ENCODE results near the gene CD96.
"Not testable (repeated sequence)": the region's sequence is repeated elsewhere in the genome, so short reads cannot be mapped to it uniquely, and the experiment has no call there.

The CD96 gene

GRCh38 chr3:111541911-111542483, at the start of gene CD96:
Gene CD96 (plus strand): TSS chr3:111542197. CDS start chr3:111542249, 52 bp downstream.
- DNase-seq (ENCODE audit: low read depth in 3 of 3), result peak; percentile 30 to 58 (median 54)

- no peak for DNase-seq (ENCODE audit: low read depth in 3 of 3)
Observed at GRCh38 chr3:111493276-111493675, 48.7 kb upstream of the CD96 start.

- no peak for DNase-seq (ENCODE audit: low read depth in 3 of 3)
Observed at GRCh38 chr3:111496894-111497559, 45.0 kb upstream of the CD96 start.

- no peak for DNase-seq (ENCODE audit: low read depth in 3 of 3)
Observed at GRCh38 chr3:111498022-111498421, 44.0 kb upstream of the CD96 start.

- DNase-seq (ENCODE audit: low read depth in 3 of 3), result no peak
Observed at GRCh38 chr3:111506435-111506834, 35.6 kb upstream of the CD96 start.

DNA sequence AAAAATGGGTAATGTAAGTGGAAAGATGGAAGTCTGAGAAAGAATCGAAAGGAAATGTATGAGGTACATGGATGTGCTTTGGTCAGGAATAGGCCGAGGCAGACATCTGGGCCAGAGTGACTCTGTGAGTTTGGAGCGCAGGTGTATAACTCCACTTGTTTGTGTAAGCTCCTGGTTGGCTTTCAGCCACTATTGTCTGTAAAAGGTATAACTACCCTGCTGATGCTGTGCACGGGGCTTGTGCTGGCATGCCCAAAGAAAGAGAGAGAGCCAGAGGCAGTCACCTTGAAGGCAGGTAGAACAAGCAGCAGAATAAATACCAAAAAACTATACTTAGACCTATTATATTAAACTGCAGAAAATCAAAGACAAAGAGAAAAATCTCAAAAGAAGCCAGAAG, 32.7 kb upstream of the CD96 start:
- no peak for DNase-seq (ENCODE audit: low read depth in 3 of 3)

DNA sequence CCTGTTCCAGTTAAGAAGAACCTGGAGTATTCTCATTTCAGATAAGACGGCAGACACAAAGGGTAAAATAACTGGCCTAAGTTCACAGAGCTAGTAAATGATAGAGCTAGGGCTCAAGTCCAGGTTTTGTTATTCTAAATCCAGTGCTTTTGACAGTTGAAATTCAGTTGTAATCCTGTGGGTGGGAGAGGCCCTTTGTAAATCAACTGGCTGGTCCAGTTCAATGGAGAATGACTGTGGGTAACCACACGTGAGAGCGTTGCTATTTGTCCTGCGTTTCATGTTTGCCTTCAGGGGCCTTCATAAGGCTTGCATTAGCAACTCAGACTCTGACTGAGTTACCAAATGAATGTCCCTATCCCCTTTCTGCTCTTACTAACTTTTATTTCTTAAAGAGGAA, 24.2 kb upstream of the CD96 start:
- DNase-seq (ENCODE audit: low read depth in 3 of 3), result no peak

DNA sequence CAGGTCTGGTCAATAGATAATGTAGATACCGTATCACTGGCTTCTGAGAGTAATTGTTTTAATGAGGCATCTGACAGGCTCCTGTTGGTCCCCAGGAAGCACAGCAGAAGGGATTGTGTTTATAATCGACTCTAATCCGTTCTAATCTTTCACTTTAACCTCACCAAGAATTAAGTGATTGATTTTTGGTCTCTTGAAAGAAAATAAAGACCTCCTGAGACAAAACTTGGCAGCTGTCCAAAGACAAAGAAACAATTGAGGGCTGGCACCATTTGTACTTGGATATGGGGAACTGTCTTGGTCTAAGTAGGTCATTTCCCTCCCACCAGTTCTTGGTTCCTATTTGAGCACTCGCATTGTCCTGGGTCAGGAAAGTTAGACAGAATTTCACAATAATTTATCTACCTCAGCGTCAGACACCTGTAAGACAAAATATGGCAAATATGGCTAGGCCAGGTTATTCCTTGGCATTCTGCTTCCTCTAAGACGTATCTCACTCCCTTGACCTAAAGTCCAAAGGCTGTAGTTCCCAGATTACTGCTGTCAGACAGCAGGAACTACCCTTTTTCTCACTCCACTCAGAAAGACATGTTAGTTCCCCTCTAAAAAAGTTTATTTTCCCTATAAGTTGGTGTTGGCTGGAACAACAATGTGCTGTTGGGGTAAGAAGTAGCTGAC, 22.7 kb upstream of the CD96 start:
- no peak for DNase-seq (ENCODE audit: low read depth in 3 of 3)

GRCh38 chr3:111521891-111522290, 20.1 kb upstream of the CD96 start:
- no peak for DNase-seq (ENCODE audit: low read depth in 3 of 3)

DNA sequence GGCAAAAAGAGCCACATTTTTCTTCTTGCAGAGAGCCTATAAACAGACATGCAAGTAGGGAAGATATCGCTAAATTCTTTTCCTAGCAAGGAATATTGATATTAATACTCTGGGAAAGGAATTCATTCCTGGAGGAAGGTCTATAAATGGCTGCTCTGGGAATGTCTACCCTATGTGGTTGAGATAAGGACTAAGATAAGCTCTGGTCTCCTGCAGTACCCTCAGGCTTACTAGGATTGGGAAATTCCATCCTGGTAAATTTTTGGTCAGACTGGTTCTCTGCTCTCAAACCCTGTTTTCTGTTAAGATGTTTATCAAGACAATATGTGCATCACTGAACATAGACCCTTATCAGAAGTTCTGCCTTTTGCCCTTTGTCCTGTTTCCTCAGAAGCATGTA, 17.5 kb upstream of the CD96 start:
- not testable (repeated sequence) for DNase-seq (ENCODE audit: low read depth in 3 of 3)

GRCh38 chr3:111531446-111531845, 10.6 kb upstream of the CD96 start:
- DNase-seq (ENCODE audit: low read depth in 3 of 3), result no peak

DNA sequence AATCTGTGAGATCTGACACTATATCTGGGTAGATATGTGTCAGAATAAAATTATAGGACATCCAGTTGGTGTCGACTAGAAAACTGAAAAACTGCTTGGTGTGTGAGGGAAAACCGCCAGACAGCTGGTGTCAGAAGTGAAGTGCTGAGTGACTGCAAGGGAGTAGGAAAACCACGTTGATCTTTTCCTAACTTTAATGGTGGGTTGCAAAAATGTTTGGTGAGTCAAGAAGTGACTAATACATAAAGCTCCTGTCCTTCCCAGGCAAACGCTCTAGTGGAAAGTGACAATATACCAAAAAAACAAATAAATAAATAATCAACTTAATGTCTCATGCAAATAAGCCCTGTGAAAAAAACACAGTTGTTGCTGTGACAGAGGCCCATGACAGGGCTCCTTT, 7.3 kb upstream of the CD96 start:
- DNase-seq (ENCODE audit: low read depth in 3 of 3), result no peak

DNA sequence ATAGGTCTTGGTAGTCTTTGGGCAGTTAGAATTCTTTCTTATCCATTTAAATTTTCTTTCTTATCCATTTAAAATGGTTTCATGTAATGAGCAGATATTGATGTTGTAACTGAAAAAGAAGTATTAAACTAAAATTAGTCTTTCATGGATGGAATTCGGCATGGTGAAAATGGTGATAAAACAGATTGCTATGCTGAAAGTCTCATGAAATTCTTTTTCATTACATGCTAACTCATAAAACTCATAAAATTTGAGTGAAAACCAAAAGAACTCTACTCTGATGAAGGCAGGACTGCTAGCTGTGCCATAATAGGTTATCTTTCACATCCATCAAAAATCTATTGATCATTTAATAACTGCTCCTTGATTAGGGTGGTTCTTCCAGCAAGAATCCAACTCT, 3.9 kb upstream of the CD96 start:
- no peak for DNase-seq (ENCODE audit: low read depth in 3 of 3)

DNA sequence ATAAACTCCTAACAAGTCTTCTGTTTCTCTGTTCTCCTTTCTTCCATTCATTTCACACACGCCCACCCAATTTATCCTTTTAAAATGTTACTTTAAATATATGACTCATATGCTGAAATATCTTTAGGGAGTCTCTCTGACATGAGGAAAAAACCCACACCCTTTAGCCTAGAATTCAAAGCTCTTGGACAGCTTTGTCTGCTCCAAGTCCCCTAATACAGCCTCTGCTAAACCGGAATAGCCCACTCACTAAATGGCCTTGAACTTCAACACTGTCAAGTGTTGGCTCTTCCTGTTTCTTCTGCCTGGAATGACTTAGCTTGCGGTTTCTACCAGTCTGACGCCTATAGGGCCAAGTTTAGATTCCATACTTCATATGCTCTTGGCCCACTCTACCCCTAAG, 3.3 kb upstream of the CD96 start:
- no peak for DNase-seq (ENCODE audit: low read depth in 3 of 3)

- peak; percentile 28 to 42 (median 34) for DNase-seq (ENCODE audit: low read depth in 3 of 3)
Observed at GRCh38 chr3:111539351-111540331, 2.4 kb upstream of the CD96 start.

- DNase-seq (ENCODE audit: low read depth in 3 of 3), result no peak
Observed at GRCh38 chr3:111541391-111541790, 606 bp upstream of the CD96 start.

DNA sequence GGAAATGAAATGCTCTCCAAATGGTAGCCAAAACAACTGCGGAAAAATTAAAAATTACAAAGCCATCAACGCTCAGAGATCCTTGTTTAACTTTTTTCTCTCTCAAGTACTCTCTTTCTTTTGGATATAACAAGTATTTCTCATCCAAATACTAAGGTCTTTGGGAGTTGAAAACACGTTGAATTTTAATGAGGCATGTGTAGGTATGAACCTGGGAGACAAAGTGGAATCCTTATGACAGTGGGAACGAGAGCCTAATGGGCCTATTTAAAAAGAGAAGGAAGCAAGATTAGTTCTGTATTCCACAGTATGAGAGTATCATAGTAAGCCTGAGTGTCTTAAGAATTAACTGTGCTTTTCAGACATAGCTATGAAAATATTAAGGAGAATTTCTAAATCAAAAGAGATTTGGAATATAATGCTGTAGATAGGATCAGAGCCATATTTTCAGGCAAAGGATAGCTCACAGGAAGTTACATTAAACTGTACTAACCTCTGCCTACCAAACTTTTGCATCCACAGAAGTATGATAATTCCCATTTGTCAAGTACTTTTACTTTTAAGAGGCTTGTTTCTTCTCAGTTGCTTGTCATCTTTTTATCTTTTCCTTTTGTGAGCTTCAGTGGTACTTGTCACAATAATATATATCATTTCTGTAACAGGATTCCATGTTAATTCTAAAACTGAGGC, 759 bp downstream of the CD96 start:
- no peak for DNase-seq (ENCODE audit: low read depth in 3 of 3)

DNA sequence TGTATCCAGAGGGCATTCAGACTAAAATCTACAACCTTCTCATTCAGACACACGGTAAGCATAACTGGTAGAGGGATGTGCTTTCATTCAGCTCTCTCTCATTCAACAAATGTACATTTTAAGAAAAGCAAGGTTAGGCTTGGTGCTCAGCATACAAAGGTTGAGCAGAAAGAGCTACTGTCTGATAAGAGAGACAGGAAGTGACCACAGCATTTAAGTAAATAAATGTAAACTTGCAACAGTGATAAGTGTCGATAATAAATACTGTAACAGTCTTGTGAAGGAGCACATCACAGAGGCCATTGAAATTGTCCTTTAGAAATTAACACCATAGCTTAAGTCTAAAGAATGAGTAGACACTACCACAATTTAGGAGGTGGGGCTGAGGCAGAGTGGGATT, 3.4 kb downstream of the CD96 start:
- DNase-seq (ENCODE audit: low read depth in 3 of 3), result no peak

- peak in 2 of 3 donors; percentile 38 to 40 for DNase-seq (ENCODE audit: low read depth in 3 of 3)
Observed at GRCh38 chr3:111547631-111548030, 5.6 kb downstream of the CD96 start.

GRCh38 chr3:111548092-111548491, 6.1 kb downstream of the CD96 start:
- no peak for DNase-seq (ENCODE audit: low read depth in 3 of 3)

- DNase-seq (ENCODE audit: low read depth in 3 of 3), result no peak
Observed at GRCh38 chr3:111548756-111549155, 6.8 kb downstream of the CD96 start.
